Neural cell (in vitro differentiated cells): Measurements from ENCODE around the gene PAPPA2.

Experiments used
- POLR2AphosphoS5 ChIP-seq: IDR thresholded peaks from 2 replicates; pipeline ENCODE4 v1.6.1; 2012
- TF ChIP-seq, protein P1 (sequence below): fragments of 450-650 bp; IDR thresholded peaks from 2 replicates; pipeline ENCODE4 v1.5.1; 2014; ENCODE audit warnings: antibody characterized with exemption, mild to moderate bottlenecking, moderate library complexity; ENCODE audit not compliant: poor library complexity, severe bottlenecking
- TF ChIP-seq, protein P2 (sequence below): IDR thresholded peaks from 2 replicates; pipeline ENCODE4 v1.6.1; 2012; ENCODE audit warnings: borderline replicate concordance

DNA sequence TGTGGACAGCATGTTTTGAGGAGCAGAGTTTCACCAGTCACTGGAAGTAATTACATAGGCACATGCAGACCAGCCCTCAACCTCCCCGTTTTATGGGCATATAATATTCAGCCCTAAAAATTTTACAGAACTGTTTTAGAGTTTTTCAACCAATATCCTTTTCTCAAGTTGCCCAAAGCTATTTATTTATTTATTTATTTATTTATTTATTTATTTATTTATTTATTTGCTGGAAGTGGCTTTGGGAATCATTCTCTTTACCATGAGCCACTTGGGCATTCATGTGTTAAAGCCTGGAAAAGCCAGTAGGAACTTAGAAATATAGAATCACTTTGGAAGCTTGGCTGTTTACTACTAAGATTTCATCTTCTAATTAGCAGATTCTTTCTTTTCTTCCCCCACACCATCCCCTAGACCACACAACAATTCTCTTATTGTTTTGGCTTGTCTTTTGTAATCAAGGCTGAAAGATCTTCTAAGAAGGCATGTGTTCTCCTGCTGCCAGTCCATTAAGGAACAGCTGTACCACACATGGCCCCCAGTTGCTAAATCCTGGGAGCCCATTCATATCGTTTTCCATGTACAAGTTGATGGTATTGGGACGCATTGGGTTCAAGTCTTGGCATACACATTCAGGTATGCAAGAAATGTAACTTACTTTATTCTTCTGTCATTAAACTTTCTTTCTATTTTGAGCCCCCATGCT, 220.0 kb downstream of the PAPPA2 start:
- TF ChIP-seq, protein P1, sequence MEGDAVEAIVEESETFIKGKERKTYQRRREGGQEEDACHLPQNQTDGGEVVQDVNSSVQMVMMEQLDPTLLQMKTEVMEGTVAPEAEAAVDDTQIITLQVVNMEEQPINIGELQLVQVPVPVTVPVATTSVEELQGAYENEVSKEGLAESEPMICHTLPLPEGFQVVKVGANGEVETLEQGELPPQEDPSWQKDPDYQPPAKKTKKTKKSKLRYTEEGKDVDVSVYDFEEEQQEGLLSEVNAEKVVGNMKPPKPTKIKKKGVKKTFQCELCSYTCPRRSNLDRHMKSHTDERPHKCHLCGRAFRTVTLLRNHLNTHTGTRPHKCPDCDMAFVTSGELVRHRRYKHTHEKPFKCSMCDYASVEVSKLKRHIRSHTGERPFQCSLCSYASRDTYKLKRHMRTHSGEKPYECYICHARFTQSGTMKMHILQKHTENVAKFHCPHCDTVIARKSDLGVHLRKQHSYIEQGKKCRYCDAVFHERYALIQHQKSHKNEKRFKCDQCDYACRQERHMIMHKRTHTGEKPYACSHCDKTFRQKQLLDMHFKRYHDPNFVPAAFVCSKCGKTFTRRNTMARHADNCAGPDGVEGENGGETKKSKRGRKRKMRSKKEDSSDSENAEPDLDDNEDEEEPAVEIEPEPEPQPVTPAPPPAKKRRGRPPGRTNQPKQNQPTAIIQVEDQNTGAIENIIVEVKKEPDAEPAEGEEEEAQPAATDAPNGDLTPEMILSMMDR, result no peak
- no peak for TF ChIP-seq POLR2AphosphoS5
- TF ChIP-seq, protein P2, sequence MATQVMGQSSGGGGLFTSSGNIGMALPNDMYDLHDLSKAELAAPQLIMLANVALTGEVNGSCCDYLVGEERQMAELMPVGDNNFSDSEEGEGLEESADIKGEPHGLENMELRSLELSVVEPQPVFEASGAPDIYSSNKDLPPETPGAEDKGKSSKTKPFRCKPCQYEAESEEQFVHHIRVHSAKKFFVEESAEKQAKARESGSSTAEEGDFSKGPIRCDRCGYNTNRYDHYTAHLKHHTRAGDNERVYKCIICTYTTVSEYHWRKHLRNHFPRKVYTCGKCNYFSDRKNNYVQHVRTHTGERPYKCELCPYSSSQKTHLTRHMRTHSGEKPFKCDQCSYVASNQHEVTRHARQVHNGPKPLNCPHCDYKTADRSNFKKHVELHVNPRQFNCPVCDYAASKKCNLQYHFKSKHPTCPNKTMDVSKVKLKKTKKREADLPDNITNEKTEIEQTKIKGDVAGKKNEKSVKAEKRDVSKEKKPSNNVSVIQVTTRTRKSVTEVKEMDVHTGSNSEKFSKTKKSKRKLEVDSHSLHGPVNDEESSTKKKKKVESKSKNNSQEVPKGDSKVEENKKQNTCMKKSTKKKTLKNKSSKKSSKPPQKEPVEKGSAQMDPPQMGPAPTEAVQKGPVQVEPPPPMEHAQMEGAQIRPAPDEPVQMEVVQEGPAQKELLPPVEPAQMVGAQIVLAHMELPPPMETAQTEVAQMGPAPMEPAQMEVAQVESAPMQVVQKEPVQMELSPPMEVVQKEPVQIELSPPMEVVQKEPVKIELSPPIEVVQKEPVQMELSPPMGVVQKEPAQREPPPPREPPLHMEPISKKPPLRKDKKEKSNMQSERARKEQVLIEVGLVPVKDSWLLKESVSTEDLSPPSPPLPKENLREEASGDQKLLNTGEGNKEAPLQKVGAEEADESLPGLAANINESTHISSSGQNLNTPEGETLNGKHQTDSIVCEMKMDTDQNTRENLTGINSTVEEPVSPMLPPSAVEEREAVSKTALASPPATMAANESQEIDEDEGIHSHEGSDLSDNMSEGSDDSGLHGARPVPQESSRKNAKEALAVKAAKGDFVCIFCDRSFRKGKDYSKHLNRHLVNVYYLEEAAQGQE, result no peak
